Measurements from ENCODE around the gene TMEM109.

TMEM109 gene

DNA sequence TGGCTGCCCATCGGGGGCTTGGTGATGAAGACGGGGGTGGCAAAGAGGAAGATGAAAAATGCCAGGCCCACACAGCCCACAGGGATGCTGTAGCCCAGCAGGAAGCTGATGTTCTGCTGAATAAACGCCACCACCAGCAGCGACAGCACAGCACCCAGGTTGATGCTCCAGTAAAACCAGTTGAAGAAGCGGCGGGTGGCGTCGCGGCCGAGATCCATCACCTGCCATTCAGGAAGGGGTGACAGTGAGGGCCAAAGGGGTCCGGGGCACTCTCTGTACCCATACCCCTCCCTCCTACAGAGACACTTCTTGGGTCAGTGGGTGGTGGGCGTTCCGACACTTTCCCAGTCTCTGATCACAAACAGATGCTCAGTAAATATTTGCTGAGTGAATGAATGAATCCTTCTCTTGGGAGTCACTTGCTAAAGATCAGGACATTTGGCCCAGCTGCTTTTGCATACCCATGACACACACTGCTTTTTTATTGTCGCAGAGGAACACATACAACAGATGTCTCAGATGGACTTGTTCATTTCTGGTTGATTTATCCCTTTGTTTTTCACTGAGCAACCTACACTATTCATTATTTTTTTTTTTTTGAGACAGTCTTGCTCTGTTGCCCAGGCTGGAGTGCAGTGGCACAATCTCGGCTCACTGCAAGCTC lies 32.8 kb downstream of the TMEM109 start:
- peak; percentile 92 for DNase-seq

DNA sequence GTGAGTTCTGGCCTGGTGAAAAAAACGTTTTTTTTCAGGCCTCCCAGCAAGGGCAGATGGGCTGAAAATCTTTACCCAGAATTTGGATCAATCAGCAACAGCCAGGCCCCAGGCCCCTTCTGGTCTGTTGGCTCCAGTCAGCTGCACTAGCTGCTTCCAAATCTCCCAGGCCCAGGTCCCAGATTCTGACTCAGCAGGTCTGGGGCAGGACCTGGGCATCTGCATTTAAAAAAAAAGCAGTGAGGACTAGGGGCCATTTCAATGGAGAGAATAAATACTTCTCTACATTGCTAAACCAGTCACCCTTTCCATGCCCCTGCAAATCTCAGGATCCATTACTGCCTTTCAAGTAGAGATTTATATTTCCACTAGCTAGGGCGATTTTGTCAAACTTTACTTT lies 33.7 kb downstream of the TMEM109 start:
- no peak for DNase-seq

DNA sequence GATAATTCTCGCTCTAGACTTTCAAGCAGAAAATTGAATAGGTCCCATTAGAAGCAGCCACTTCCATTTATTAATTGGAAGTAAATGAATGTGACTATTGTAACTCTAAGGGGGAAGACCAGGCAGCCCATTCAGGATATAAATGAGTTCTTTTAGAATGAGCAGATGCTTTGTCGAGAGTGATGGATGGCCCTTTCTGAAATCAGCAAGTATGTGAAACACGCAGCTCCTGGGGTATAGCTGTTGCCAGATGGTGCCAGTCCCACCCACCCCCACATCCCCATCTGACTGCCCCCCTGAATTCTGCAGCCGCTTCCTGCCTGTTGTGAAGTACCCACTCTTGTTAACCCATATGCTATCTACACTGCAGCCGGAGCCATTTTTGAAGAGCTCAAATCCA lies 34.3 kb downstream of the TMEM109 start:
- DNase-seq: peak; percentile 71

DNA sequence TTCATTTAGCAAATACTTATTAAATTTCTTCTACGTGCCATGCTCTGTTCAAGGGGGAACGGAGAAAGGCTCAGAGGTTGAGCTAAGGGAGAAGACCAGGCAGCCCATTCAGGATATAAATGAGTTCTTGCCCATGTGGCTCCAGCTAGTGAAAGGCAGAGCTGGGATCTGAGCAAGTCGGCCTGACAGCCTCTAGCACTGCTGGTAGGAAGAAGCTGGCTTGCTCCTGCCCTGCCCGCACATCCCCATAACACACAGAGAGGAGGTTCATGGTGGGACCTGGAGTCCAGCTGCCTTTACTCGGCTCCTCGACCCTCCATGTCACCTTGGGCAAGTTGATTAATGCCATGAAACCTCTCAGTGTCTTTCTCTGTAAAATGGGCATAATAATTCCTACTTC lies 36.1 kb downstream of the TMEM109 start:
- DNase-seq: peak; percentile 11

DNA sequence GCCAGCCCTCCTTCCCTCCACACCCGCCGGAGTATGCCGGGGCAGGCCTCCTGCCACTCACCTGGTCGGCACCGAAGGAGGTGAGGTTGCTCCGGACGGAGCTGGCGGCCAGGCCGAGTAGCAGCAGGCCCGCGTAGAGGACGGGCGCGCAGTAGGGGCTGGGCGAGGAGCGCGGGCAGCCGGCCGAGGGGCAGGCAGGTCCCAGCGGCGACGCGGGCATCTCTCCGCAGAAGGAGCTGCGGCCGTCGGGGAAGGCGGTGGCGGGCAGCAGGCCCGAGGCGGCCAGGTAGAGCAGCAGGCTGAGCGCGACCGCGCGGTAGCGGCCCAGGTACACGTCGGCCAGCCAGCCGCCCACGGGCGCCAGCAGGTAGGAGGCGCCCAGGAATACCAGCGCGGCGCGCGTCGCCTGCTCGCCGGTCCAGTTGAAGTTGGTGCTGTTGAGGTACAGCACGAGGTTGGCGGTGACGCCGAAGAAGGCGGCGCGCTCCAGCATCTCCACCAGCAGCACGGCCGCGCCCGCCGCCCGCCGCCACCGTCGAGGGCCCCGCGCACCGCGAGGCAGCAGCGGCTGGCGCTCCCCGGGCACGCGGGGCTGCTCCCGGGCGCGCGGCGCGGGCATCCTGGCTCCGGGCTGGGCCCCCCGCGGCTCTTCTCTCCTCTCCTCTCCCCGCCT lies 37.1 kb downstream of the TMEM109 start:
- DNase-seq: no peak

DNA sequence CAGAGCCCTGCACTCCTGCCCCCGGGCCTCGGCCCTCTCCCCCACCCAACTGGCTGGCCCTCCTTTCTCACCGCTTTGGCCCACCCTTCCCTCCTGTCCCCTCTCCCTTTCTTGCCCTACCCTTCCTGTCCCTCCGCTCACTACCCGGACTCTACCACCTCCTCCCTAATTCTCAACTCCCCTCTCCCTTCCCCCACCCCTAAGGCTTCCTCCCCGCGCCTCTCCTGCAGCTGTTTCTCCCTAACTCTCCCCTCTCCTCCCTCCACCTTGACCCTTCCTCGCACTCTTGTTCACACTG lies 37.6 kb downstream of the TMEM109 start:
- DNase-seq: no peak

DNA sequence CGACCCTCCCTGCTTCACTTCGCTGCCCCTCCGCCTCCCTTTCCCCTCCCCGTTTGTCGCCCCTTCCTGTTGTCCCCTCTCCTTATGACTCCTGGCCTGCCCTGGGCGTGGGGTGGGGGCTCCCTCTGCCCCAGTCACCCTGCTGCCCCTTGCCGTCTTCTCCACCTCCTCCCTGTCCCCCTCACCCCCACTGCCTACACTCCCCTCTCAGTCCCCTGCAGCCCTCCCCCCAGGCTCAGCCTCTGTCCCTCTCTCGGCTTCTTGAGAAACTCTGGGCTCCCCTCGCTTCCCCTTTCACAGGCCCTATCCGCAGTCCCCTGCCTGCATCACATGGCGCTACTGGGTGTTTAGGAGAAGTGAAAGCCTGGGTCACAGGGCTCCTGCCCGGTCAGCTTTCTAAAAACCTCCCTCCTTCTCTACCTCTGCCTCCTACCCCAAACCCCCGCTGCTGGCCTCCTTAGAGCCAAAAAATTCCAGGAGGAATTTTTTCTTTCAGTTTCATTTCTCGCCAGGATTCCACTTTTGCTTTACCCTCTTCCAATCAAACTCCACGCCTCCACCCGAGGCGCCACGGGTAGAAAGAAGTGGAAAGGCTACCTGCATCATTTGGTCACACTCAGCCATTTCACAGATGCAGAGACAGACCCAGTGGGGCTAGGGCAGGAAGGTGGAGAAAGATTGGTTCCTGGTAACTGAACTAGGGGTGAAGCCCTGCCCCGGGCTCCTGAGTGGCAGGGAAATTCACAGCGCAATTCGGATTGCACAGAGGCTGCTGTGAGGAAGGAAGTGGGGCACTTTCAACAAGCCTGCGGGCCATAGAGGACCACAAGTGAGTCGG lies 38.2 kb downstream of the TMEM109 start, which contains the start of gene SLC15A3:
TSS of gene SLC15A3 (minus strand) at position 273 of the 838 bp plus-strand sequence. CDS start 625 bp downstream, outside the sequence.
- DNase-seq: no peak

DNA sequence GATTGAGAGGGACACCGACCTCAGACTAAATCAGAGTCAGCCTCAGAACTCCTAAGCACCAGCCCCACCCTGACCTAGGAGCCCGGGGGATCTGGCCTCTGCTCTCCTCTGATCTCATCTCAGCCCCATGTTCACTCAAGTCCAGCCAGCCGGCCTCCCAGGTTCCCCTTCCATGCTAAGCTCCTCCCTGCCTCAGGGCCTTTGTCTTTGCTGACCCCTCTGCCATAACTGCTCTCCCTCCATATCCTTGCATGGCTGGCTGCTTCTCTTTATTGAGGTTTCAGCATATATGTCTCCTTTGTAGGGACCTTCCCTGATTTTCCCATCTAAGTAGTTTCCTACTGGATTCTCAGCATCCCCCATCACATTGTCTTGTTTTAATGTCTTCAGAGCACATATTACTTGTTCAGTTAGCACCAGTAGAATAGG lies 38.8 kb downstream of the TMEM109 start:
- no peak for DNase-seq

DNA sequence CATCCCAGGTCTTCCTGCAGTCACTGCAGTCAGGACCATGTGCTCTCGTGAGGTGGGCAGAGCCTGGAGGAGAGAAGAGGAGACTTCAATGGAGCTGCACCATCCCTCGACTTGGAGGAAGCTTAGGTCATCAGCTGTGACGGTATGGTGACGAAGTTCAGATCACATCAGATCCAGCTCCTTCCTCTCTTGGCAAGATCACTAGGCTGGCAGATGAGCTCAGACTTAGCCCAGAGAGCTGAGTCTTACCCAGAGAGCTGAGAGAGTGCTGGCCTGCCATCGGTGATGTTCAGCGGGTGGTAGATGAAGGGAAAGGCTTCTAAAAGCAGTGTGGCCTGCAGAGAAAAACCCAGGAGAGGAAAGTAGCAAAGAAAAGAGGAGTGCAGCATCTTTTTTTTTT lies 39.8 kb downstream of the TMEM109 start:
- DNase-seq: no peak

DNA sequence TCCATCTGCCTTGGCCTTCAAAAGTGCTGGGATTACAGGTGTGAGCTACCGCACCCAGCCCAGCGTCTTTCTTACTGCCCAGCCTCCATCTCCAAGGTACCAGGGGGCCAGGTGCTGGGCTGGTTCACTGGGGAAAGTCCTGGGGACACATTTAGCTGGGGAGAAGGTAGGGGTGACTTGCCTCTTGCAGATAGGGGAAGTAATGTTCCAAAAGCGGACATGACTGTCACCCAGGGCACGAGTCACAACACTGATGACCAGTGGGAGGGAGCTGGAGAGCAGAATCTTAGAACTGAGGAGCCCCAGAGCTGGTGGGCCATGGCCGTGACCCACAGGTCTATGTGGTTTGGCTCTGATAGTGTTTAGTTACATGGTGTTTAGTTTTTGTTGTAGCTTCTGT lies 40.5 kb downstream of the TMEM109 start:
- no peak for DNase-seq

DNA sequence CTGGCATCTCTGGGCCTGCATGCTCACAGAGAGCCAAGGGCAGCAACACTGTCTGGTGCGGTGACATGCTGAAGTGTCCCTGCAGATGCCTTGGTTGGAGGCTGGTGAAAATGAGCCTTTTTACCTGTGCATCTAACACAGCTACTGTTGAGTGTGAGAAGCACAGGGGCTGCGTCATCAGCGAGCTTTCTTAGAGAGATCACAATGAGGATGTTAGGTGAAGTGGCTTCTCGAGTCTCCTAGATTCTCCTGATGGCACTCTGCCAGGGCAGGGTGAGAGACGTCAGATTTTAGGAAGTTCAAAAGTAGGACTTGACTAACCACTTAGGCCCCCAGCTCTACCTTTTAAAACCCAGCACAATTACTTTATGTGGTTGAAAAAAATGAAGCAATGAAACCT lies 41.6 kb downstream of the TMEM109 start:
- no peak for DNase-seq

DNA sequence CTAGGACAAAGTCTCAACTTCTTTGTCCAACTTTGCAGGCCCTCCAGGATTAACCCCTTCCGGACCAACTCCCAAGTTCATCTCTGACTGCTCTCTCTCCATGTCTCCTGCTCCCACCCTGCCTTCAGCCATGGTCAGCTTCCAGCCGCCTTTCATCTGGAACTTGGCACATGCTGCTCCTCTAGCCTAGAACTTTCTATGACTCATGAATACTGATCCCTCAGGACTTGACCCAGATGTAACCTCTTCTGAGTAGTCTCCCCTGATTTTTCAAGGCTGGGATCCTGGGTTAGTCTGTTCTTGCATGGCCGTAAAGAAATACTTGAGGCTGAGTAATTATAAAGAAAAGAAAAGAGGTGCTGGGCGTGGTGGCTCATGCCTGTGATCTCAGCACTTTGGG lies 43.2 kb downstream of the TMEM109 start:
- DNase-seq: no peak

DNA sequence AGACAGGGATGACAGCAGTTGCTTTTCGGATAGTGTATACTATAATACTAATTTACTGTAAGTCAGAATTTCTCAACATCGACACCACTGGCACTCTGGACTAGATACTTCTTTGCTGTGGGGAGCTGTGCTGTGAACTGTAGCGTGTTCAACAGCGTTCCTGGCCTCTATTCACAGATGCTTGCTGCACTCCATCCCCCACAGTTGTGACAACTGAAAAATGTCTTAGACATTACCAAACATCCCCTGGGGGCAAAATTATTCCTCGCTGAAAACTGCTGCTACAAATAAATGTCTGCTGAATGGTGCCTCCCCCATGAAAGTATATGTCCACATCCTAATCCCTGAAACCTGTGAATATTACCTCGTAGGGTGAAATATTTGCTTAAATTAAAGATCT lies 45.5 kb downstream of the TMEM109 start:
- peak; percentile 59 for DNase-seq

DNA sequence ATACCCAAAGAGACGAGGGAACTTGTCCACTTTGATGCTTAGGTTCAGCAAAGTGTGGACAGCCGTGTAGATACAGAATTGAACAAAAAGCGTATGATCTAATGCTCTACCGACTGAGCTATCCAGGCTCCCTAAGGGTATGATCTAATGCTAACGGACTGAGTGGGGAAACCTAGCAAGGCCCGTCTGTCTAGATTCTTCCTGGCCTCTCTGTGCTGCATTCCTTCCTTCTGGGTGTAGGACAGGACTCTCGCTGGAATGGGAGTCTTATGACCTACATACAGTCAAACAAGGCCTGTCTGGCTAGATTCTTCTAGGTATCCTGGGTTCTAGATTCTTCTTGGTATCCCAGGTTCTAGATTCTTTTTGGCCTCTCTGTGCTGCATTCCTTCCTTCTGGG lies 46.4 kb downstream of the TMEM109 start:
- no peak for DNase-seq

DNA sequence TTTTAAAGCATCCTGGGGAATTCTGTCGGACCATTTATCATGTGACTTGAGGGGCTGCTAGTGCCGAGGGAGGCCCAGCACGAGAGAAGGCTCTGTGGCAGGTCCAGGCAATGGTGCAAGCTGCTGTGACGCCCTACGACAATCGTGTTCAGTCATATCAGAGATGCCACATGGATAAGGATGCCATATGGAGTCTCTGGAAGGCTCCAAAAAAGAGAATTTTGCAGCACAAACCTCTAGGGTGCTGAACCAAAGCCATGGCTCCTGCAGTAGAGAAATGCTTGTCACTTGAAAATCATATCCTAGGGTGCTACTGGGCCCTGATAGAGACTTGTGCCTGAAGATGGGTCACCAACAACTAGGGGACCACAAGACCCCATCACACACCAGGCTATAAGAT lies 50.8 kb downstream of the TMEM109 start:
- no peak for DNase-seq

DNA sequence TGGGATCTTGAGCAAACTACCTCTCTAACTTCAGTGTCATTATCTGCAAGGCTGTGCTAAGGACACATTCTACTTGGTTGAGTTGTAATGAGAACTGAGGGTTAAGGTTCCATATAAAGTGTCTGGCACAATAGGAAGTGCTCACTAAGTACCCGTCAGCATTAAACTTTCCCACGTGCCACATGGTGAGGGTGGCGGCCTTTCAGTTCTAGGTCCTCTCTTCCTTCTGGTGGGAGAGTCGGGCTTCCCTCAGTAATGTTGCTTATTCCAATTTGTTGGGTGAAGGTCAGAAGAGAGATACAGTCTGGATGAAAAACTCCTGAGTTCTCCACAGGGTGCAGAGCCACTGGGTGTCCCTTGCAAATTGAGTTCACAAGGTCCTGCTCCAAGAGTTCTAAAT lies 52.9 kb downstream of the TMEM109 start:
- no peak for DNase-seq

DNA sequence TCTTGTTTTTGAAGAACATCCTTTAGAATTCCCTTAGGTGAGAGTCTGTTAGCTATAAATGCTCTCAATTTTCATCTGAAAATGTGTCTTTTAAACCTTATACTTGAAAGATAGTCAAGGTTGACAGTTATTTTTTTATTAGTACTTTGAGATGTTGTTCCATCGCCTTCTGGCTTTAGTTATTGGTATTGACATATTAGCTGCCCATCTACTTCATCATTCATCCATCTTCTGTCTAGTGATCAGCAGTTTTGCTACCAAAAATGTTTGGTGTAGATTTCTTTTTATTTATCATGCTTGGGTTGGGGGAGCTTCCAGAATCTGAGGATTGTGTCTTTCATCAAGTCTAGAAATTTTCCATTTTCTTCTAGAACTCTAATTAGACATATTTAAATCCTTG lies 54.3 kb downstream of the TMEM109 start:
- no peak for DNase-seq

DNA sequence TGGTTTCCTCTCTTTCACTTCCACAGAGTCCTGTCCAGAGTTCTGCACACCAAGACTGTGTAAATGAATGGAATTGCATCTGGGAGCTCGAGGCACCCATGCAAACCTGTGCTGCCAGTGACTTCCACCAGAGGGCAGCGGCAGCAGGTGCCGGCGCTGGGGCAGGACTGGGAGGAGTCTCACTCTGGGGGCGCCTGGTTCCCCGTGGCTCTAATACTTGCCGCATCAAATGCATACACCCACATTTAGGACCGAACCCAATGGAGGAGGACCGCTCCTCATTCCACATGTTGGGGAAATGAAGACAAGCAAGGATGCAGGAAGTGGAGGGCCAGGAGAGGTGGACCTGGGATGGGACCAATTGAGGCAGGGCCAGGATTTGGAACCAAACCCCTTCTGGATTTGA lies 56.4 kb downstream of the TMEM109 start:
- DNase-seq: peak; percentile 71

DNA sequence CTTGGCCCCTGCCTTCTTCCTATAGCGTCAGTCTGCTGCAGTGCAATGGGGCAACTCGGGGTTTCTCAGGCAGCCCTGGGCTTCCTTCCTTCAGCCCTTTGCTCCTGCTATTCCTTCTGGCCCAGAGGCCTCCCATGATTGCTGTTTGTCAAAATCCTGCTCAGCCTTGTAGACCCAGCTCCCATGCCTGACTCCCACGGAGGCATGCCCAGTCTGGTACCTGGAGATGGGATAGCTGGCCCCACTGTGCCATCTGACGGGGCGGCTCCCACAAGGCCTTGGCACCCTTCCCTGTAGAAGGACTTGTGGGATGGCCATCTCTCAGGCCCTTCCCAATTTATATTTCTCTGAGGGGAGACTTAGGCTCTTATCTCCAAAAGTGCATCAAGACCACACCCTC lies 56.9 kb downstream of the TMEM109 start:
- no peak for DNase-seq

DNA sequence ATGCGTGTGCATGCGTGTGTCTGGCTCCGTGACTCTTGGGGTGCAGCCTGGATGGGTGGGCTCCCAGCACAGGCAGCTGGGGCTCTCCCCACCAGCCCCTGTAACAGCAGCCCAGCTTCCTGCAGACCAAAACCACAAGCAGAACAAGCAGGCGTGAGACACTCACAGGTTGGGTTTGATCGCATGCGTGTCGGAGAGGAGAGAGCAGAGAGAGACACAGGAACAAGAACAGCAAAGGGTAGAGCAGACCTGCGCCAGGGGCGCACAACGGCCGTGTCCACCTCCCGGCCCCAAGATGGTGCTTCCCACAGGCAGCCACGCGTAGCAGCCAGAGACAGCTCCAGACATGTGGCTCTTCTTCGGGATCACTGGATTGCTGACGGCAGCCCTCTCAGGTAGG lies 57.6 kb downstream of the TMEM109 start, which contains the start of gene CD6:
TSS of gene CD6 (plus strand) at position 161 of the 400 bp plus-strand sequence. CDS start at position 347, 186 bp downstream.
- DNase-seq: no peak

DNA sequence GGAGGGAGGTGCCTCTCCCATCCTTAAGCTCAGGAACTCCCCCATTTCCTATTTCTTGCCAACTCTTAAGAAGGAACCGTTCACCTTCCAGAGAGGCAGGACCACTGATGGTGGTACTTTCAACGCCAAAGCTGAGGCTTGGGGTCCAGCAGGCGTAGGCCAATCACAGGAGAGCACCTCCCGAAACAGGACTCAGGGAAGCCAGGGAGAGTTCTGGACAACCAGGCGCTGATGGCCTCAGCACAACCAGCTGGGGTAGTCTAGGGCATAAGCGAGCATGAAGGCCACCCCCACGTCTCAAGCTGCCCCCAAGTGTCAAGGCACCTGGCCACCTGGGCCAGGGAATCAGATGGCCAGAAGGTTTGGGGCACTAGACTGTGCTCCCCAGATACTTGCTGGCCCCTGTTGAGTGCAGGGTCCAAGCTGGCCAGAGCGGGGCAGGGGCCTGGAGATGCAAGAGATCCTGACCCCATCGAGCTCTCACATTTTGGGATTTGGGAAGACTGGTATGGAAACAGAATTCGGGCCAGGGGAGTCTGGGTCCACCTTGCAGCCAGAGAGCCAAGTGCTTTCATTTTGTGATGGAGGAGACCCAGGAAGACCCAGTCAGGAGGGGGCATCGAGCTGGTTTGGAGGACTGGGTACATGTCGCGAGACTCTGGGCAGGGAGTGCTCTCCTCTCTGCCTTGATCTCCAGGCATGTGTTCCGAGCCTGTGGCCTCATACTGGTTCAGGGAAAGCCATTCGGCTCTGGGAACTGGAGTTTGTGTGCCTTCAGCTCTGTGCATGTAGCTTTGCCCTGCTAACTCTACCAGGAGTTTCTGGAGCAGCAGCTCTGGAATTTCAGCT lies 58.4 kb downstream of the TMEM109 start:
- no peak for DNase-seq
